ENCODE data around the gene TNFRSF6B. TPM values are rescaled to one million over a fixed set of nuclear protein-coding genes. Genes with fewer than 3 reads are reported as not detected.

Gene TNFRSF6B
- total RNA-seq, 1 donor from 2014 or later, result 0.99 TPM

- H3K36me3 Mint-ChIP-seq (ENCODE audit: low read depth), result peaks cover 3% of the 10 kb centered on the region
- H3K4me3 Mint-ChIP-seq (ENCODE audit: unreplicated experiment), result no peak overlapping the region
- no peak for DNase-seq (ENCODE audit: low spot score)
- H3K9me3 Mint-ChIP-seq (ENCODE audit: low read depth), result no peaks in the 10 kb centered on the region
- no peaks in the 10 kb centered on the region for H3K27me3 Mint-ChIP-seq (ENCODE audit: low read depth)
- no peak overlapping the region for H3K27ac Mint-ChIP-seq (ENCODE audit: unreplicated experiment)
- no peaks in the 10 kb centered on the region for H3K4me1 Mint-ChIP-seq (ENCODE audit: low read depth)
- TF ChIP-seq CTCF (IDR thresholded peaks at IDR 0.05), result no peak
Observed at GRCh38 chr20:63747622-63748069, 51.2 kb downstream of the TNFRSF6B start.

Other genes starting within 250 kb of the TNFRSF6B start
- gene KCNQ2, start 224.0 kb upstream of the TNFRSF6B start, total RNA-seq, result not detected in 3 replicates
- gene EEF1A2, start 197.6 kb upstream of the TNFRSF6B start, total RNA-seq, result 0.34 to 6.5 TPM (median 5.5 TPM) in 3 replicates
- 245 to 268 TPM (median 261 TPM) in 3 replicates for gene PPDPF, start 175.9 kb upstream of the TNFRSF6B start, total RNA-seq
- not detected in 3 replicates for gene PTK6, start 159.3 kb upstream of the TNFRSF6B start, total RNA-seq
- gene SRMS, start 148.9 kb upstream of the TNFRSF6B start, total RNA-seq, result not detected in 3 replicates
- gene FNDC11, start 142.5 kb upstream of the TNFRSF6B start, total RNA-seq, result 0.25 to 0.38 TPM in 2 of 3 replicates, not detected in the other
- gene HELZ2, start 122.4 kb upstream of the TNFRSF6B start, total RNA-seq, result 13.6 to 18.1 TPM (median 14.9 TPM) in 3 replicates
- 7.8 to 8.5 TPM (median 7.9 TPM) in 3 replicates for gene GMEB2, start 69.6 kb upstream of the TNFRSF6B start, total RNA-seq
- gene STMN3, start 43.2 kb upstream of the TNFRSF6B start, total RNA-seq, result 7.8 to 15.0 TPM (median 7.8 TPM) in 3 replicates
- gene RTEL1, start 38.3 kb upstream of the TNFRSF6B start, total RNA-seq, result 20.4 to 45.3 TPM (median 21.9 TPM) in 3 replicates
- 37.8 to 47.4 TPM (median 39.8 TPM) in 3 replicates for gene ARFRP1, start 11.3 kb downstream of the TNFRSF6B start, total RNA-seq
- gene ZGPAT, start 11.4 kb downstream of the TNFRSF6B start, total RNA-seq, result 19.2 to 25.6 TPM (median 20.6 TPM) in 3 replicates
- gene LIME1, start 40.0 kb downstream of the TNFRSF6B start, total RNA-seq, result 6.8 to 9.7 TPM (median 7.1 TPM) in 3 replicates
- 90.7 to 105 TPM (median 101 TPM) in 3 replicates for gene SLC2A4RG, start 43.1 kb downstream of the TNFRSF6B start, total RNA-seq
- 5.9 to 8.3 TPM (median 6.0 TPM) in 3 replicates for gene ZBTB46, start 134.6 kb downstream of the TNFRSF6B start, total RNA-seq
- gene ABHD16B, start 164.8 kb downstream of the TNFRSF6B start, total RNA-seq, result not detected in 3 replicates
- gene TPD52L2, start 168.6 kb downstream of the TNFRSF6B start, total RNA-seq, result 102 to 141 TPM (median 138 TPM) in 3 replicates
- 44.2 to 46.6 TPM (median 45.1 TPM) in 3 replicates for gene DNAJC5, start 198.5 kb downstream of the TNFRSF6B start, total RNA-seq

Data from chondrocyte (in vitro differentiated cells).